ENCODE data around the gene WDR27. TPM values are rescaled to one million over a fixed set of nuclear protein-coding genes. Genes with fewer than 3 reads are reported as not detected.

The WDR27 gene
- total RNA-seq, 6 donors from 2014 or later = 20.1 to 80.7 (median 40.3) TPM

- no peak overlapping the region for H3K4me3 ChIP-seq
- H3K9me3 ChIP-seq = no peaks in the 10 kb centered on the region
- WGBS, 2 donors = 68 to 88% methylated on average over 1 of the region's 1 CpG
- H3K27ac ChIP-seq = no peak overlapping the region
- no peaks in the 10 kb centered on the region for H3K27me3 ChIP-seq
- no peaks in the 10 kb centered on the region for H3K36me3 ChIP-seq
- no peaks in the 10 kb centered on the region for H3K4me1 ChIP-seq
- TF ChIP-seq POLR2A (IDR thresholded peaks at IDR 0.05) (no peak), POLR2AphosphoS5 (IDR thresholded peaks at IDR 0.05) (no peak), EP300 (IDR thresholded peaks at IDR 0.05) (no peak)
- TF ChIP-seq, protein P1, sequence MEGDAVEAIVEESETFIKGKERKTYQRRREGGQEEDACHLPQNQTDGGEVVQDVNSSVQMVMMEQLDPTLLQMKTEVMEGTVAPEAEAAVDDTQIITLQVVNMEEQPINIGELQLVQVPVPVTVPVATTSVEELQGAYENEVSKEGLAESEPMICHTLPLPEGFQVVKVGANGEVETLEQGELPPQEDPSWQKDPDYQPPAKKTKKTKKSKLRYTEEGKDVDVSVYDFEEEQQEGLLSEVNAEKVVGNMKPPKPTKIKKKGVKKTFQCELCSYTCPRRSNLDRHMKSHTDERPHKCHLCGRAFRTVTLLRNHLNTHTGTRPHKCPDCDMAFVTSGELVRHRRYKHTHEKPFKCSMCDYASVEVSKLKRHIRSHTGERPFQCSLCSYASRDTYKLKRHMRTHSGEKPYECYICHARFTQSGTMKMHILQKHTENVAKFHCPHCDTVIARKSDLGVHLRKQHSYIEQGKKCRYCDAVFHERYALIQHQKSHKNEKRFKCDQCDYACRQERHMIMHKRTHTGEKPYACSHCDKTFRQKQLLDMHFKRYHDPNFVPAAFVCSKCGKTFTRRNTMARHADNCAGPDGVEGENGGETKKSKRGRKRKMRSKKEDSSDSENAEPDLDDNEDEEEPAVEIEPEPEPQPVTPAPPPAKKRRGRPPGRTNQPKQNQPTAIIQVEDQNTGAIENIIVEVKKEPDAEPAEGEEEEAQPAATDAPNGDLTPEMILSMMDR (IDR thresholded peaks at IDR 0.05) = no peak
- DNase-seq (no peak), ATAC-seq (ENCODE audit: low FRiP score in 2 of 2) (no peak)
Measured at GRCh38 chr6:169510871-169511270, 191.0 kb downstream of the WDR27 start.

- ATAC-seq (ENCODE audit: low FRiP score in 2 of 2) = no peak
- H3K4me3 ChIP-seq = no peak overlapping the region
- TF ChIP-seq EP300 (IDR thresholded peaks at IDR 0.05) = no peak
- no peak for TF ChIP-seq POLR2A (IDR thresholded peaks at IDR 0.05)
- TF ChIP-seq, protein P1 (IDR thresholded peaks at IDR 0.05) = no peak
- no peak for TF ChIP-seq POLR2AphosphoS5 (IDR thresholded peaks at IDR 0.05)
- WGBS, 2 donors = 90 to 96% methylated on average over 1 of the region's 1 CpG
- DNase-seq = no peak
- no peaks in the 10 kb centered on the region for H3K9me3 ChIP-seq
- no peaks in the 10 kb centered on the region for H3K27me3 ChIP-seq
- H3K27ac ChIP-seq = no peak overlapping the region
- no peaks in the 10 kb centered on the region for H3K4me1 ChIP-seq
- H3K36me3 ChIP-seq = no peaks in the 10 kb centered on the region
Measured at GRCh38 chr6:169508452-169508851, 193.4 kb downstream of the WDR27 start.

DNA sequence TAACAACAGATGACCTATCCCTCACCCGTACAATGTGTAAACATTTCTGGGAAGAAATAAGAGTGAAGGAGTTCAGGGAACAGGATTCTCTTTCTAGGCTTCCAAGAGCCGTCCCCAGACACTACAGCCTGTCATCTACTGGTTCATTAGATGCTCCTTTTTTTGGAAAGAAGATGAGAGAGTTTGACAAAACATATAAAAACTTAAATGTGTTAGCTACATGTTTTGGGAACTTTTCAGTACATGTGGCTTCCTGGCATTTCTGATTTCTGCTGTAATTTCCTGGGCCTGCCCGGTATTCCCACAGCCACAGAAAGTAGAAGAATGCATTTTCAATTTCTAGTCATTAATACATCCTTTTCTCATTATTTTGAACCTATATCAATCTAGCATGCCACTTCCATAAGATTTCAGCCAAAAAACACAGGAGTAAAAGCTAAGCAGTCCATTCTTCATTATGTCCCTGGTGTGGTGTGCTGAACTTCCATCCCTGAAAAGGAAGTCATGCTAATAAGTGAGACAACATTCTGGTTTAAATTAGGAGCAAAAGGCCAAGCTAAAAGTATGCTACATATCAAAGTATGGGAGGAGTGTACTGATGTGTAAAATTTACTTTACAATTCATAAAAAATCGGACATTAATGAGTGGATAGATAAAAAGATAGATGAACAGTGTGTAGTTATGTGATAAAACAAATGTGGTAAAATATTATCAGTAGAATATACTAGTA is 198.2 kb downstream of the WDR27 start:
- Histone ChIP-seq H3K4me1 (no peaks in the 10 kb centered on the region), H3K36me3 (no peaks in the 10 kb centered on the region), H3K27me3 (no peaks in the 10 kb centered on the region), H3K27ac (no peak overlapping the region), H3K4me3 (no peak overlapping the region), H3K9me3 (no peaks in the 10 kb centered on the region)
- 60 to 66% methylated on average over 4 of the region's 4 CpGs for whole genome bisulfite sequencing, 2 donors
- TF ChIP-seq POLR2A (IDR thresholded peaks at IDR 0.05) (no peak), EP300 (IDR thresholded peaks at IDR 0.05) (no peak), POLR2AphosphoS5 (IDR thresholded peaks at IDR 0.05) (no peak)
- TF ChIP-seq, protein P1 (IDR thresholded peaks at IDR 0.05) = no peak
- no peak for ATAC-seq (ENCODE audit: low FRiP score in 2 of 2)
- no peak for DNase-seq

DNA sequence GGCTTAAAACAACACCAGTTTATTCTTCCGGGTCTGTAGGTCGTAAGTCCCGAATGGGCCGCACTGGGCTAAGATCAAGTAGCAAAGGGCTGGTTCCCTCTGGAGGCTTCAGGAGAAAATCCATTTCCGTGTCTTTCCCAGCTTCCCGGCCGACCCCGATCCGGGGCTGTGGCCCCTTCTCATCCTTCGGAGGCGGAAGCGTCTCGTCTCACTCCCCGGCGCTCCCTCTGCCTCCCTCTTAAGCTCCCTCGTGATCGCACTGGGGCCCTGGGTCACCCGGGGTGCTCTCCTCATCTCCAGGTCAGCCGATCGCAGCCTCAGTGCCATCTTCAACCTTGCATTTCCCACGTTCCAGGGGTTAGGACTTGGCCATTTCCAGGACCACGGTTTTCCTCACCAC is 199.4 kb downstream of the WDR27 start:
- no peak overlapping the region for H3K4me3 ChIP-seq
- no peaks in the 10 kb centered on the region for H3K27me3 ChIP-seq
- 94 to 95% methylated on average over 22 of the region's 22 CpGs for WGBS, 2 donors
- ATAC-seq (ENCODE audit: low FRiP score in 2 of 2) (no peak), DNase-seq (peak in 1 of 2 donors; percentile 56)
- H3K9me3 ChIP-seq = no peaks in the 10 kb centered on the region
- TF ChIP-seq, protein P1 (IDR thresholded peaks at IDR 0.05) = no peak
- TF ChIP-seq EP300 (IDR thresholded peaks at IDR 0.05) (no peak), POLR2AphosphoS5 (IDR thresholded peaks at IDR 0.05) (no peak), POLR2A (IDR thresholded peaks at IDR 0.05) (no peak)
- no peaks in the 10 kb centered on the region for H3K36me3 ChIP-seq
- no peak overlapping the region for H3K27ac ChIP-seq
- H3K4me1 ChIP-seq = no peaks in the 10 kb centered on the region
